GM10266 (cell line): Measurements from ENCODE around the gene PEX5L.

Experiments
- DNase-seq: peaks from one replicate; pipeline ENCODE4 v3.0.0; 2012; ENCODE audit errors: extremely low spot score
- TF ChIP-seq, protein P1 (sequence below): IDR thresholded peaks from 2 replicates; pipeline ENCODE4 v1.5.1; 2012; ENCODE audit warnings: mild to moderate bottlenecking, low read depth; ENCODE audit not compliant: control insufficient read depth, insufficient read depth; ENCODE audit errors: missing control alignments

Gene PEX5L

DNA sequence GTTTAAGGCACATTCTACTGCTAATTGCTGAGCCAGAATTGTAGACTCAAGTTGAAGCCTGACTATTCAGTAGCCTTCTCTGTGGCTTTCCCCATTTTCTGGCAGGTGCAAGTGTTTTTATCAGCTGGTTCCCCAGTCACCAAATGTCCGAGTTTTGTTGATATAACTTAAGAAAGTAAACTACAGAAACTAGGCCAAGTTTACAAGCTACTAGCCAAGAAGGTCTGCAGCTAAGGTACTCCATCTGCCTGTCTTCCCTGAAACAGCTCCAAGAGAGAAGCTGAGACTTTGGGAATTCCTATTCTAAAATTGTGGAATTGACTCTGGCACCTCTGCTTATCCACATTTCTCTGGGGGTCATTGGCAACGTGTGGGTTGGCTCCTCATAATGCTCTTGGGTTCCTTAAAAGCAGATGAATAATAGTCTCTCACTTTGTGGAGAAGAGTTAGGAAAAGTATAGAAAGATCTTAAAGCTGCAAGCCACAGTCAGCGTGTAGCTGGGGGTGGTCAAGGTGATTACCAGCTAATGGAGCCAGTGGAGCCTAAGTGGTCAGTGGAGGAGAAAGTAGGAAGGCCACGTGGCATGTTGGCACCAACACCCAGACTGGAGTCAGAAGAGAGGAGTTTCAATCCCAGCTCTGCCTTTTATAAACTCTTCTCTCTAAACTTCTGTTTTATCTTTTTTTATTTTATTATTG lies 128.8 kb downstream of the PEX5L start:
- TF ChIP-seq, protein P1, sequence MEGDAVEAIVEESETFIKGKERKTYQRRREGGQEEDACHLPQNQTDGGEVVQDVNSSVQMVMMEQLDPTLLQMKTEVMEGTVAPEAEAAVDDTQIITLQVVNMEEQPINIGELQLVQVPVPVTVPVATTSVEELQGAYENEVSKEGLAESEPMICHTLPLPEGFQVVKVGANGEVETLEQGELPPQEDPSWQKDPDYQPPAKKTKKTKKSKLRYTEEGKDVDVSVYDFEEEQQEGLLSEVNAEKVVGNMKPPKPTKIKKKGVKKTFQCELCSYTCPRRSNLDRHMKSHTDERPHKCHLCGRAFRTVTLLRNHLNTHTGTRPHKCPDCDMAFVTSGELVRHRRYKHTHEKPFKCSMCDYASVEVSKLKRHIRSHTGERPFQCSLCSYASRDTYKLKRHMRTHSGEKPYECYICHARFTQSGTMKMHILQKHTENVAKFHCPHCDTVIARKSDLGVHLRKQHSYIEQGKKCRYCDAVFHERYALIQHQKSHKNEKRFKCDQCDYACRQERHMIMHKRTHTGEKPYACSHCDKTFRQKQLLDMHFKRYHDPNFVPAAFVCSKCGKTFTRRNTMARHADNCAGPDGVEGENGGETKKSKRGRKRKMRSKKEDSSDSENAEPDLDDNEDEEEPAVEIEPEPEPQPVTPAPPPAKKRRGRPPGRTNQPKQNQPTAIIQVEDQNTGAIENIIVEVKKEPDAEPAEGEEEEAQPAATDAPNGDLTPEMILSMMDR = no peak
- DNase-seq = no peak

DNA sequence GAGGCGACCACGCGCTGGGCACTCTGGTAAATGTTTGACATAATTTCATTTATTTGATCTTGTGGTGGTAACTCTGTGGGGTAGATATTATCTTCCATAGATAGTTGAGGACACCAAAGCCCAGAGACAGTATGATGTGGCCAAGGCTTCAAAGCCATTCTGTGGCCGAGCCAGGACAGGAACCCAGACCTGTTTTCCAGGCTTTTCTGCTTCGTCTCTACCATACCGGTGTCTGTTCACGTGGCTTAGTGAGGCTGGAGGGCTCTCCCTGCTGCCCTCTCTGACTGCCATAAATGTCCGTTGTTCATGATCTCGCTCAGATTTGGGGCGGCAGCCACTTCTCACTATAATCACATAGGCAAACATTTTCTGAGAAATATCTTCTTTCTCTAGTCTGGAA lies 134.7 kb downstream of the PEX5L start:
- no peak for DNase-seq
- TF ChIP-seq, protein P1 = no peak

DNA sequence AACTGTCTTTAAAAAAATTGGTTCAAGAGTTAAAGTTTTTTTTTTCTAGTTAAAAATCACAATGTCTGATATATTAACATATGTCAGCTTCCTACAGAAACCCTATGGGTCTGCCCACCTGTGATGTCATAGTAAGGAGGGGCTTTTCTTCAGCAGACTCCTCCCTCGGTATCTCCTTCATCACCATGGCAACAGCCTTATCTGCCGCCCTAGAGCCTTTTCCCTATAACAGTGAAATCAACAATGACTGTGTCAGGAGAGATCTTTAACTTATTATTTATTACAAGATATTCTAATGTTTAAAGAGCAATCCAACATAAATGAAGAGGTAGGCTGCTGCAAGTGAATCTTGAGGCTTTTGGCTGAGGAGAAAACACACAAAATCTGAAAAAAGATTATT lies 138.7 kb downstream of the PEX5L start:
- TF ChIP-seq, protein P1 = no peak
- peak; percentile 57 for DNase-seq

DNA sequence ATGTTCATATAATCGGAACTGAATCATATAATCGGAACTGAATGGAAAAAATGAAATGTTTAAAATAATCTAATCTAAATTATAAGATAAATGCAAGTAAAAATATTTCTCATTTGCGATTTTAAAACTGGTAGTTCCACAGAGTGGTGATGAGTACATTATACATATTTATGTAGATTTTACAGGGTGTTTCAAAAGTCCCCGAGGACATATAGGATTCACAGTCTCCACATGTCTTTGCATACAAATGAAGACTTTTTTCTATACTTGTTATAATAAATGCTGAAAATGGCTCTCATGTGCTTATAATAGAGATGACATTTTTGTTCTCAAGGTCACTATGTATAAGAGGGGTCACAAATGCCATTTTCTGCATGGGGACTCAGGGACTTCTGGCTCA lies 139.5 kb downstream of the PEX5L start:
- TF ChIP-seq, protein P1 = no peak
- DNase-seq = no peak

DNA sequence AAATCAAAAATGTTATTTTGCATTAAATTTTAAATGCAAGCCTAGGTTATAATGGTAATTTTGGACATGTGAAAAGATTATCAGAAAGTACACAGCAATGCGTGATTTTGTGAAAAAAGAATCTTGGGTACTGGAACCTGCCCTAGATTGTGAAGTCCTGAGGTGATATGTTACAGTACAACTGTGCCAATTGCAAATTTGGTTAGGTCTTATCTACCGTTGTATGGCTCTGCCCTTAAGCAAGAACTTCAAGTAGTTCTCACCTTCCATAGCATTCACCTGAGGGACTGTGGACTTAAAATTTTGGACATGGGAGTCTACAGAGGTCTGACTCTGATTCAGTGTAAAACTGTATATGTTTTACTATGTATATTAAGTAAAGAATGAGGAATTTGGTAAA lies 140.2 kb downstream of the PEX5L start:
- no peak for DNase-seq

DNA sequence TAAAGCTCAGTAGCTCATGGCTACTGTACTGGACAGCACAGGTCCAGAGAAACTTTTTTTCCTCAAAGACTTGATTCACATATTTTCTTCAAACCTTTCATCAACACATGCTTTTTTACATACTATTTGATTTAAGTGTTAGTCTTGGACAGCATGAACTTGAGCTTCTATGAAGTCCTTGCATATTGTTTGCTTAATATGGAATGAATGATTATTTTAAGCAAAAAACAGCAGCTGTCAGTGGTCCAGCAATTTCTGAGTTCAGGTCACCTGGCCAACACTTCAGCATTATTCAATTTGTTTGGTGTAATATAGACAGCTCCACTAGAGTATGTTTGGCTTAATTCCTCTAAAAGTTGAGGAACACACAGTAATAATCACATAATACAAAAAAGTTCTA lies 141.4 kb downstream of the PEX5L start:
- no peak for DNase-seq
- TF ChIP-seq, protein P1 = no peak

More for the DNA sequence above, 140.2 kb downstream of the PEX5L start:
- TF ChIP-seq, protein P1 = no peak

DNA sequence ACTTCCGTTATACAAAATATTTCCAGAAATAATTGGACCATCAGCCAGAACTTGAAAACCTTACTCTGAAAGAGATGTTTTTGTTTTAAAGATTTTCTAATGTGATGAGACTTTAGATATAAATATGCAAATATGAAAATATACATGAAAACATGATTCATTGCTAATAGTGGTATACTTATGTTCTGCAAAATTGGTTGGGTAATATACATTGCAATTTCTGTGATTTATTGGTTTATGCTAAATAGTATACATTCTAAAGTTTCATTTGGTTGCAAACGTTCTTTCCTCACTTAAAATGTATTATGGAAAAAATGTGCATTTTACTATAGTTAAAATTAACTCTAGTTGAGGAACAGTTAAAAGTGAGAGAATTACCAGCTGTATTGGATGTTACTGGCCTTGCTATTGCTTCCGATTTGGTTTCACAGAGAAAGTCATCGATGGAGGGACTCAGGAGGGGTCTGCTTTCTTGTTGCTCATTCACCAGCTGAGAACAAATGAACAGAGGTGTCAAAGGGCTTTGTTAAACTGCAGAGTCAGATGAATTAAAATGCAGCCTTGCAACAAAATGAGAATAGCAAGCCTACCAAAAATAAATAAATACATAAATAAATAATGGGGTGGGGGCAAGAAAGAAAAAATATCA lies 149.3 kb downstream of the PEX5L start:
- TF ChIP-seq, protein P1 = no peak
- DNase-seq = no peak
